DND-41 (cell line): ENCODE results near the gene SSR1.
"Not testable (repeated sequence)": the region's sequence is repeated elsewhere in the genome, so short reads cannot be mapped to it uniquely, and the experiment has no call there.

Experiments
- CTCF ChIP-seq: IDR thresholded peaks from 2 replicates; pipeline ENCODE4 v1.5.1; 2012; ENCODE audit warnings: borderline replicate concordance, low read length, moderate library complexity, mild to moderate bottlenecking; ENCODE audit not compliant: poor library complexity, severe bottlenecking; ENCODE audit errors: extremely low read depth
- EZH2 ChIP-seq: IDR thresholded peaks from 3 replicates; pipeline ENCODE4 v1.6.1; 2012; ENCODE audit warnings: borderline replicate concordance, low read depth, mild to moderate bottlenecking, moderate library complexity, low read length, inconsistent platforms; ENCODE audit not compliant: severe bottlenecking

- TF ChIP-seq CTCF, EZH2: not testable (repeated sequence)
These were observed 38.9 kb upstream of the SSR1 start for GRCh38 chr6:7351916-7352315.
